HG03521 (cell line): Measurements from ENCODE around the gene TUBB2A.
"Not testable (repeated sequence)": the region's sequence is repeated elsewhere in the genome, so short reads cannot be mapped to it uniquely, and the experiment has no call there.

Experiments
- ATAC-seq: cut with Tn5 transposase; IDR thresholded peaks from one replicate; pipeline ENCODE4 v1.9.1; 2021; ENCODE audit warnings: mild to moderate bottlenecking, moderate library complexity; ENCODE audit not compliant: unreplicated experiment

TUBB2A gene

DNA sequence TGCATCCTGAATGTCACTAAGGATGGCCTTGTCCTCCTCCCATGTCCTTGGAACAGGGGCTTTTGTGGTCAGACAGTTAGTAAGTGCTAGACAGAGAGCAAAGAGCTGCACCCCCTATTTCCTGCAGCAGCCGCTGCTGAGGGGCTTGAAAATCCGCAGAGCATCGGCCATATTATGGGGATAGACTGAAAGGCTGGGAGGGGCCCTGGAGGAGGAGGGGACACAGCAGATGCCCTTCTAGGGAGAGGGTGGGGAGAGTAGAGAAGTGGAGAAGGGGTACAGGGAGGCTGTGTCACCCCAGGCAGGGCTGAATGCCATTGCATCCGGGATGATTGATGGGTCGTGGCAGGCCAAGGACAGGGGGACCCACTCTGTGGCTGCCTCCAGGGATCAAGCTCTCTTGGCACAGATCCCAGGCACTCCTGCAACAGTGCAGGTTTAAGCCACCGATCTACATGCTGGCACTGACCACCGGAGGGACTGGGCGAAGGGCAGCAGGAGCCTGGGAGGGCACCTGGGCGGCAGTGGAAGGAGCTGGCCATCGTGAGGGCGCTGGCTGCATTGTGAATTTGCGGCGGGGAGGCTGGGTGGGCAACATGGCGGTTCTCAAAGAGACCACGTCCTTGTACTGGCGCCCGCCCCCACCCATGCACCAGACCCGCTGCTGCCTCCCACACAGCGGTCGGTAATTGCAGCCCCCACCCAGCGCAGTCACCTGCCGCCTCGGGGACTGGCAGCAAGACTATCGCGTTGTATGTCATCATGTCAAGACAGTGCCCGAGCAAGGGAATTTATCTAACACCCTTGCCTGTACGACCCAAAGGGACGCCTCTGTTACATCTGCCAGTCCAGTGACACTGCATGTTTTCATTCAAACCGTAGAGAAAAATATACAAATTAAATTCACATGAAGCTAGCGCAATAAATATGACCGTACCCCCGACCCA, 887 bp downstream of the TUBB2A start:
- ATAC-seq, result not testable (repeated sequence)

DNA sequence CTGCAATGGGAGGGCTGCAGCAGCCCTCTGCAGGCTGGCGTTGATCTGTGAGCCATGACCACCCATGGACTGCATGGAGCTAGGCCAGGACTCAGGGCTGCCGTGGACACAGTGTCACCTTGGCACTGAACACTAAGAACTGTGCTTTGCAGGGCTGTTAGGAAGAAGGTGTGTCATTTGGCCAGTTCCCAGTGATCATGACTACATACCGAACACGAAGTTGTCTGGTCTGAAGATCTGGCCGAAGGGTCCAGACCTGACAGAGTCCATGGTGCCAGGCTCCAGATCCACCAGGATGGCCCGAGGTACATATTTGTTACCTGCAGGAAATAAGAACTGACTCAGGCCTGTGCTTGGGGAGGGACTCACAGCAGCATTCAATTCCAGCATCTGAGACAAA, 1.9 kb downstream of the TUBB2A start:
- ATAC-seq, result not testable (repeated sequence)

DNA sequence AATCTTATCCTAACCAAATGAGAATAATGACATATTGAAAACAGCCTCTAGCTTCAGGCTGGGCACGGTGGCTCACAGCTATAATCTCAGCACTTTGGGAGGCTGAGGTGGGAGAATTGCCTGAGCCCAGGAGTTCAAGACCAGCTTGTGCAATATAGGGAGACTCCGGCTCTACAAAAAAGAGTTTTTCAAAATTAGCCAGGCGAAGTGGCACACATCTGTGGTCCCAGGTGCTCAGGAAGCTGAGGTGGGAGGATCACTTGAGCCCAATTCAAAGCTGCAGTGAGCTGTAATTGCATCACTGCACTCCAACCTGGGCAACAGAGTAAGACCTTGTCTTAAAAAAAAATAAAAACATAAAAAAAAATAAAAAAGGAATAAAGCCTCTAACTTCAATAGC, 4.7 kb downstream of the TUBB2A start:
- ATAC-seq, result no peak

DNA sequence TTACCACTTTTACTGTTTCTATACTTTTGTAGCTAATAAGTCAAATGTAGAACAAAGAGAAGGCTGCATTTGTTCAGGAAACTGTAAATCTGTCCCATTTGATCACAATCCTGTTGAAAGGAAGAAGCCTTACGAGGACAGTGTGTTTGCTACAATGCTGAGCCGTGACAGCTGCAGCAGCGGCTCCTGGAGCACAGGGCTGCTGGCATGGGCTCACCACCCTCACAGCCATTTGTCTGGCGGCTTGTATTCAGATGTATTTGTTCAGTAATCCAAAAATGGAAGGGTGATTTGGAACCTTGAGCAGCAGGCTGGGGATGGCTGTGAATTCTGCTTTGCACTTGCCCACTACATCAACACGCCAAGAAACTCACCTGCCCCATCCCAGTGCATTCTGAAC, 5.7 kb downstream of the TUBB2A start:
- ATAC-seq, result no peak

DNA sequence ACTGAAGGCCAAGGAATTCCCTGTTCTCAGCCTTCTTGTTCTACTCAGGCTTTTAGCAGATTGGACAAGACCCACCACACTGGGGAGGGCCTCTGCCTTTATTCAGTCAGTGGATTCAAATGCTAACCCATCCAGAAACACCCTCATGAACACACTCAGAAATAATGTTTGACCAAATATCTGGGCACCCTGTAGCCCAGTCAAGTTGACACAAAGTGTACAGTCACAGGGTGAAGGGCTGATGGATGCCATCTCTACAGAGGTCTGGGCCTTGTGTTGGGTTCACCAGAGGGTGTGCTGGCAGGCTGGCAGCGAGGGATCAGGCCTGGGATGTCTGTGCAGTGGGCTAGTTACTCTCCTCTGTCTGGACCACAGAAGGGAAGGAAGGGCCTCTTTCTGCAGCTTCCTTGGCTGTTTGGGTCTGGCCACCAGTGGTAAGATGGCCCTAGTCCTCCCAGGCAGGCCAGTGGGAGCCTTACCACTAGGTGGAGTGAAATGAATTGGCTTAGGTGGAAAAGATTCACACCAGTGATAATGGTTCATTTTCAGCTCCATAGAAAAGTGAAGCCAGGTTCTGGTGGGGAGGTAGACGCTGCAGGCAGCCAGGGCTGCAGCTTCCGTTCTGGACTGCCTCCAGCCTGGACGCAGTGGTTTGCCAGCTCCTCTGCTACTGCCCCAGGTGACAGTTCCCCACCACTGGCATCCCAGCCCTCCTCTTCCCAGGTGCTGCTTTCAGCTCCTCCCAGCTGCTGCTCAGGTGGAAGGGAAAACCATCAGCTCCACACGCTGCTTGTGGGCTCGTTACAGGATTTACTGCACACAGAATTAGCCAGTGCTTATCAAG, 9.2 kb downstream of the TUBB2A start:
- no peak for ATAC-seq

DNA sequence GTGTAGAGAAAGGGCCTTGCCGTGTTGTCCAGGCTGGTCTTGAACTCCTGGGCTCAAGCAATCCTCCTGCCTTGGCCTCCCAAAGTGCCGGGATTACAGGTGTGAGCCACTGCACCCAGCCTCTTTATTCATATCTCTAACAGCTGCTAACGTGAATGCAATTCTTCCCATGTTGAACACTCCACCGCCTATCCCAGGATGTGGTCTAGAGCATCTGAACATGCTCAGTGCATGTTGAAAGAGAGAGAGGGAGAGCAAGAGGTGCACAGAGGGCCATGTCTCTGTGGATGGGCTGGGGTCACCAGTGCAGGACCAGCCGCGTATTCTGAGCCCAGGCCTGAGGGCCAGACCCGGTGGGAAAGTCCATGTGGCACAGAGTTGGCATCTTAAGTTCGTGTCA, 12.8 kb downstream of the TUBB2A start:
- ATAC-seq, result no peak

DNA sequence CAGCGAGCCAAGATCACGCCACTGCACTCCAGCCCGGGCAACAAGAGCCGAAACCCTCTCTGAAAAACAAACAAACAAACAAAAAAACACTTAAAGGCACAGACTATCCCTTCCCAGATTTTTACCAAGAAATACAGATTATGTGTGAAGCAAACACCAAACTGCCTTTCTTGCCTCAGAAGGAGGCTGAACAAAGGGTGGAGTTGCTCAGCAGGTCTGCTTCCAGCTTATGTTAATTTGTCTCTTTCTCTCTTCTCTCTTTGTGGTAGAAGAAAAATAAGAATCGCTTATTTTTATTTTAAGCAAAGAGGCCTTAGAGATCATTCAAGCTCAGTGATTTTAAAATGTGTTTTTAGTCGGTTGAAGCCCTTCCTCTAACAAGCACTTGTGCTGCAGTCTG, 14.2 kb downstream of the TUBB2A start:
- no peak for ATAC-seq

- no peak for ATAC-seq
Observed at GRCh38 chr6:3142536-3142935, 14.8 kb downstream of the TUBB2A start.

- ATAC-seq, result no peak
Observed at GRCh38 chr6:3140201-3140600, 17.1 kb downstream of the TUBB2A start.

DNA sequence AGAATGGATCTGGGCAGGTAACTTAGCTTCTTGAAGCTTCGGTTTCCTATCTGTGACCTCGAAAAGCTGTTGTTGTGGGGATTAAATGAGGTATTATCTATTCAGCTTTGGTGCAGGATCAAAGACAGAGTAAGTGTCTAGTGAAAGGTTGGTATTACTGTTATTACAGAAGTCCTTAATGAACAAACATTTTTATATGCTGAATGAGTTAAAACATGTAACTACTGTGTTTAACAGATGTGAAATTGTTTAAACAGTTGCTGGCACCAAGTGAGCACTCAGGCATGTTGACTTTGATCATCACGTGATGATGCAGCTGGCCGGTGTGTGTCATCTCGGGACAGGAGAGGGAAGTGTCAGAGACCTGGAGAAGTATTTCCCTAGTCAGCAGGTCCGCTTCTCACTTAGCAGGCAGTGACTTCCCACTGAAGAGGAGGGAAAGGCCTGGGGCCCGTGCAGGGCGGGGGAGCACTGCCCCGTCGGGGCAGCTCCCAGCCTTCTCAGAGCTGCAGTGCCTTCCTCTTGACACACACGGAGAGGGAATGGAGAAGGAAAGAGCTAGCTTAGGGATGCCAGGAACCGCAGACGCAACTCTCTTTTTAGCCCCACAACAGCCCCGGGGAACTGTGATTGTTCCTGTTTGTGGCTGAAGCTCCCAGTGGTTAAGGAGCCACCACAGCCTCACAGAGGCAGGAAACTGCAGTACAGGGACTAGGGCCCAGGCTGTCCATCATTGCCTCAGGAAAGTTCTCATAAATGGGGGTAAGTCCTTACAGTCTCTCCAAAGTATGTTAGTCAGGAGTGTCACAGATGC, 18.0 kb downstream of the TUBB2A start:
- no peak for ATAC-seq

DNA sequence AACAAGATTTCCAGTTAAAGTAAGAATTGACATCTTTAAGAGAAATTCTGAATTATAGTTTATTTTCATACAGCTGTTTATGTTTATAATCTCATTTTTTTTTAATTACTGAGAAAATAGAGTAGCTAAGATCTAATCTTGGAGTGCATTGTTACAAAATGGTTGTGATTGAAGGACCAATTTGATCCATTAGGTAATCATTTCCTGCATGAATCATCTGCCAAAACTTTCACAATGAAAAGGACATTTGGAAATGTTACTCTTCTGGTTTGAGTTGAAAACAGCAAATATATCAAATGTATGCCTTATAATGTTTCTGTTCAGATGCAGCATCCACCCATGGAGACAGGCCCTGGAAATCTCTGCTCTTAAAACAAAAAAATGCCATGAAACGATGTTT, 19.0 kb downstream of the TUBB2A start:
- ATAC-seq, result no peak

- not testable (repeated sequence) for ATAC-seq
Observed at GRCh38 chr6:3137873-3138272, 19.5 kb downstream of the TUBB2A start.

DNA sequence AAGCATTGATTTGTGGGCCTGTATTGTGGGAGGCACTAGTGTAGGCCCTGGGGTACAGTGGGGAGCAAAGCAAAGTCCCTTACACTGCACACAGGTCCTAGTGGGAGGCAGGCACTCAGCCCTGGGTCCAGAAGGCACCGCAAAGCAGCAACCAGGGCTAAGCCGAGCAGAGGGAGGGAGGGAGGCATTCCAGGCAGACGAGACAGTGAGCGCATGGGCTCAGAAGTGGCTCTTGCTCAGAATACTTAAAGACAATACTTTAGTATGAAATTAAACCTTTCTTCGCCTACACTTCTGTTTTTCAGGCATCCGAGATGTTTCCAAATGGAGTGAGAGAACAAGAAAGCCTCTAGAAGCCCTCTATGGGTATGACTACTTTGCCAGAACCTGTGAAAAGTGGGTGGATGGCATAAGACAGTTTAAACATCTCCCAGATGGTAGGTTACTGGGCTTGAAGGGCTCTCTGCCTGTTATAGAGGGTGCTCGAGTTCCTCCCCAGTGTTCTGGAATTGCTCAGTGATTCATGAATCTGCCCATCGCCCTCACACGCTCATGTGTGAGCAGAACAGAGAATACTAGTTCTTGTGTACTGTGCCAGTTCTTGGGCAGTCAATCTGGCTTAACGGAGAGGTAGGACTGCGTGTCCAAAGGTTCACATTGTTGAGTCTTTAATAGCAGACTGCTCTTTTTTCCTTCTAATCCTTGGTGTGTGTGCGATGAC, 20.1 kb downstream of the TUBB2A start:
- no peak for ATAC-seq

GRCh38 chr6:3136292-3137011, 20.9 kb downstream of the TUBB2A start:
- no peak for ATAC-seq

GRCh38 chr6:3135668-3136291, 21.6 kb downstream of the TUBB2A start:
- no peak for ATAC-seq

DNA sequence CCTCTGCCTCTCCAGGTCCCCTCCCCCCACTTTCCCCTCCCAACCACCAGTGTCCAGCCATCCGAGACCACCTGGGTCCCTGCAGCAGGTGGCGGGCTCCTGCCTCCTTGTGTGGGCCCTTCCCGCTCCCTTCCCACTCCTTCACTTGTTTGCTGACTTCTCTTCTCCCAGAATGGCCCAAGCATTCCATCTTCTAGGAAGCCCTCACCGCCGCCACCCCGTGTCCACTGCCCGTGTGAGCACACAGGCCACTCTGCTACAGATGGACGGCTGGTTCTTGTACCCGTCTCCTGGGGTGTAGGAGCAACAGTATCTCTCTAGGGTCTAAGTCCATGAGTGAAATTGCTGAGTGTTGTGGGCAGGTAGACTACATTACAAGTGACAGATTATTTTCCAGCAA, 23.8 kb downstream of the TUBB2A start:
- no peak for ATAC-seq

- ATAC-seq, result no peak
Observed at GRCh38 chr6:3131695-3132094, 25.6 kb downstream of the TUBB2A start.

DNA sequence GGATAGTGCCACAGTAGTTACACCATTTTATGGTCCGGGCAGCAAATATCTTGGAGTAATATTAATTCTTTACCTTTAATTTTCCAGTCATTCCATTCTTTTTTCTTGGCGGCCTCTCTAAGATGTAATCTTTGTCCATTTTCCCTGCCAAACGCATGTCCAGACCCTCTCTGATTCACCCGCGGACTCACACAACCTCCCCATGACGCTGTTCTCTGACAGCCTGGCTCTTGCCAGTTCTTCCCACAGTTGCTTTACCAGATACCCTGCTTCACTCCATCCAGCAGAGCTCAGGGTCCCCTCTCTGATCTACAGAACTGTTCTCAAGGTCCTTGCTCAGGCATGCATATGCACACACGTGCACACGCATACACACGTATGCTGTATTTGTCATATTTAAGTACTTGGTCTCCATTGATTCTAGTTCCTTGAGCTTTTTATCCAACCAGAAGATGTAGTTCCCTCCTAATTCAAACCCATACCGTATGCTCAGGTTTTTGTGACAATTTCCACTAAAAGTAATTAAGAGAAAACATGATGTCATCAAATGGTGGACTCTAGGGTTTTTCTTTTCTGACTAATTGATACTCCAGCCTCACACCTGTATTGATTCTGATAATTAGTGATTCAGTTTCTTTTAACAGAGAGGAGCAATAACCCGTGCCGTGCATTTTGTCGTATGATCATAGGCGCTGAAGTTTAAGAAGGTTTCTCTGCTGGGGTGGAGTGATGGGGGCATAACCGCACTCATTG, 28.8 kb downstream of the TUBB2A start:
- ATAC-seq, result no peak

GRCh38 chr6:3125815-3126214, 31.5 kb downstream of the TUBB2A start:
- ATAC-seq, result no peak
